ENCODE measurements around the gene KRT86.
"Not testable (repeated sequence)": the region's sequence is repeated elsewhere in the genome, so short reads cannot be mapped to it uniquely, and the experiment has no call there.

The KRT86 gene

GRCh38 chr12:52238916-52239646 is 35.4 kb upstream of the KRT86 start:
- no peak for DNase-seq

DNA sequence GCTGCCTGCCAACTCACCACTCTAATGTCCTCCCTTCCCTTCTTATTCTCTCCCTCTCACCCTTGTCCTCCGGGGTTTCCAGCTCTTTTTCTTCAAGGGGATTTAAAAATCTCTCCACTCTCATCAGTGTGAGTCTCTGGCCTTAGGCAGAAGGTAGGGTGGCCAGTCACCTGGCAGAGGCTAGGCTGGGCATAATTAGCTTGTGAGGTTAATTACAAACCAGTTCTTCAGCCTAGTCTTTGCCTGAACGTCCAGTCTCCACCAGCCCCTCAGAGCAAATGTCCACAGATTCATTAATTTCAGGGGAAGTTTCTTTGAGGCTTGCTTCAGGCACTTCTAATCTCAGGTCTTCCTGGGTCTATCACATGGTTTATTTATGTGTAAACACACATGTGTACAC is 34.7 kb upstream of the KRT86 start:
- no peak for DNase-seq

DNA sequence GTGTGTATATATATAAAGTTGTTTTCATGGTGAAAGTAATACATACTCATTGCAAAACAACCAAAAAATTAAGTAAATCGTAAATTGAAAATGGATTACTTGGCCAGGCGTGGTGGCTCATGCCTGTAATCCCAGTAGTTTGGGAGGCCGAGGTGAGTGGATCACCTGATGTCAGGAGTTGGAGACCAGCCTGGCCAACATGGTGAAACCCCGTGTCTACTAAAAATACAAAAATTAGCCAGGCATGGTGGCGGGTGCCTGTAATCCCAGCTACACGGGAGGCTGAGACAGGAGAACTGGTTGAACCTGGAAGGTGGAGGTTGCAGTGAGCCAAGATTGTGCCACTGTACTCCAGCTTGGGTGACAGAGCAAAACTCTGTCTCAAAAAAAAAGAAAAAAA is 34.2 kb upstream of the KRT86 start:
- not testable (repeated sequence) for DNase-seq

- DNase-seq = no peak
These were observed 33.1 kb upstream of the KRT86 start for GRCh38 chr12:52241205-52241842.

- DNase-seq = no peak
These were observed 31.8 kb upstream of the KRT86 start for GRCh38 chr12:52242442-52243258.

DNA sequence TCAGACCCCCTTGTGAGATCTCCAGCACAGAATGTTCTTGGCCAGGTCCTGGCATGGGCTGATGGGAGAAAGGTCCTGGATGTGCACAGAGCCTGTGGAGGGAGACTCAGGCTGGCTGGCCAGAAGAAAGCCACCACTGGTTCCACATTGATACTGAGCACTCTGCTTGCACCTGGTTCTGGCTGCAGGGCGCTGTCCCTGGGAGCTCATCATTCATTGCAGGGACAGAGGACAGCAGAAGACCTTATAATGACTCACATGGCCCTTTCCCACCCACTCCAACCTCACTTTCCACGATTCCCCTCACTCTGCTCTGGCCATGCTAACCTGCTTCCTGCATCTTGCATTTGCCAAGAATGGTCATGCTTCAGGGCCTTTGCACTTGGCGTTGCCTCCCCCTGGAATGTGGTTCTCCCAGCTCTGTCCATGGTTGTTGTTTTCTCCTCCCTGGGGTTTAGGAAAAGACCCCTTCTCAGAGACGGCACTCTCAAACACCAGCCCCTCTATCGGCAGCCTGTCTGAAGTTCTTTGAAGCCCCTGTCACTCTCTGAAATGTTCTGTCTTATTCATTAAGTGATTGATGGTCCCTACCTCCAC is 31.1 kb upstream of the KRT86 start:
- peak; percentile 82 for DNase-seq

DNA sequence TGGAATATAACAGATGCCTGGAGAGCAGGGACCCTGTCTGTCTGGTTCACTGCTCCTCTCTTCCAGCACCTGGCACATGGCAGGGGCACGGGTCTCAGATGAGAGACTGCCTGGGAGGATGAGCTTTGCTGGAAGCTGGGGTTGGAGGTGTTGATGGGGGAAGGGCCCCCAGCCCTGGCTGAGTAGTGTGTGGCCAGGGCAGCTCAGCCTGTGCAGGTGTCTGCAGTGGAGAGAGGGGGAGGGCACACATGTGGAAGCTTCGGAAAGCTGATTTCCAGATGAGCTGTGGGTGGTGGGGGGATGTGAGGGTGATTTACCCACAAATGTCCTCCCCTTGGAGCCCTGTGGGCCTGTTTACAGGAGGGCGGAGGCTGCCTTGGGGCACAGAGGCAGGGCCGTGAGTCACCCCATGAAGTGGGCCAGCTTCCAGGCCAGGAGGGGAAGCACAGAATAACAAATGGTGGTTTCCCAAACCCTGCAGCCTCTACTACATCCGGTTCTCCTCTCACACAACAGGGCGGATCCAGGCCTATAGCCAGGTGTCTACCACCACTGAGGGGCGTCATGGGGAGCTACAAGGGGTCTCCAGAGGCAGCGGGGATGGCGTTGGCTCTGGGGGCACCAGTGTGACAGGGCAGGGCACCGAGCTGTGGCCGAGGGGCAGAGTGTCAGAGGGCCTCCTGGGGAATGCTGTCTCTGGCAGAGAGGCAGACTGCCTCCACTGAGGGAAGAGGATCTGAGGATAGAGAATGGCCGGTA is 30.4 kb upstream of the KRT86 start:
- DNase-seq = peak; percentile 79

- DNase-seq = no peak
These were observed 29.8 kb upstream of the KRT86 start for GRCh38 chr12:52244615-52244994.

- DNase-seq = no peak
These were observed 29.0 kb upstream of the KRT86 start for GRCh38 chr12:52245259-52245961.

DNA sequence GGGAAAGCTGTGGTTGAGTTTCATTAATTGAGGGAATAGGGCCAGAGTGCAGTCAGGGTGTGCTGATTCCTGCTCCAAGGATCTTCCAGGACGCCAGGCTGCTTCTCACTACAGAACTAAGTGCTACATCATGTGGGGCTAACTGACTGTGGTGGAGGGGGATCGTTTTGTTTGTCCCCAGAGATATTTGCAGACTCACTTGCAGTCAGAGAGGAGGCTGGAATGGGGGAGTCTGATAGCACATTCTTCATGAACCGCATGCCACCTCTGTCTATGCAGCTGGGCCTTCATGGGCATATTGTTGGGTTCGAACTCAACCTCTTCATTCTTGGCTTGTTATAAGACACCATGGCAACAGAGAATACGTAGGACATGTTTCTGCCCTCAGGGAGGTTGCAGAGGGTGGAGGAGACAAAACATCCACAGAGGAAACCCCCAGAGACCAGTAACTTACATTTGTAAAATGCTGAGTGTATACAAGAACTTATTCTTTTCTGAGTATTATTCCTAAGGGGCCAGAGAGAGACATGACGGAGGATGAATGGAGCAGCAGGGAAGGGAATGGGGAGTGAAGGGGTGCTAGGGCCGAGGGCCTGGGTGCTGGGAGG is 28.4 kb upstream of the KRT86 start:
- no peak for DNase-seq

- DNase-seq = peak; percentile 69
These were observed 27.5 kb upstream of the KRT86 start for GRCh38 chr12:52246720-52247621.

DNA sequence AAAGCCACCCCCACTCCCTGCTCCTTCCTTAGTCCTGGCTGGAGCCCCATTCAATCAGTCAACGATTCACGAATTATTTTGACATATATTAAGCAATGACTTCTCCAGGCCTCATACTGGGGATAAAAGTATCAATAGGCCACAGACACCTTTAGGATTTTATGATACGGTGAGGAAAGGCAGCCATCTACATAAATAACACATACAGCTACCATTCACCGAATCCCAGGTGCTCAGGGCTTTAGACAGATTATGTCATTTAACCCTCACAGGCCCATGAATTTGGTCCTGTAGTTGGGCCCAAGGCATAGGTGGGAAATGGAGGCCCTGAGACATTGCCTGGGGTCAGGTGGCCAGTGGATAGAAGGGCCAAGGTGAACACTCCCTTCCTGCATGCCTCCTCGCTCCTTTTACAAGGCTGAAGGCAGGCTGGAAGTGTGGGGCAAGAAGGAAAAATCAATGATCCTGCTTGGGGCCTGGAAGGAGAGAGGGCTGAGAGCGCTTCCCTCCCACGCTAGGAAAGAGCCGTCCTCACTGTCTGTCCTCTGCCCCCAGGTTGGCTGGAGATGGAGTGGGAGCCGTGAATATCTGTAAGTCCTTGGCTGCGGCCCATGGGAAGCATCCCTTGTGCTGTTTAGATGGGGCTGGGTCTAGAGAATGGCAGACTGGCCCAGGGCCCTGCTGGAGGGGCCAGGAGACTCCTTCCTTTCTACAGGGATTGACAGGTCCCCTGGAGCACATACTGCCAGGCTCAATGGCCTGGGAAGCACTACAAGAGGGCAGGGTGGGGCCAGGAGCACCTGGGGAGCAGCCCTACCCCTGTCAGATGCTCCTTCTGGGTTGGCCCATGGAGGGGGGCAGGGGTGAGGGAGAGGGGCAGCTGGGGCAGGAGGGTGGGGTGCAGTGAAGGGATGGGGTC is 26.6 kb upstream of the KRT86 start:
- DNase-seq = no peak

DNA sequence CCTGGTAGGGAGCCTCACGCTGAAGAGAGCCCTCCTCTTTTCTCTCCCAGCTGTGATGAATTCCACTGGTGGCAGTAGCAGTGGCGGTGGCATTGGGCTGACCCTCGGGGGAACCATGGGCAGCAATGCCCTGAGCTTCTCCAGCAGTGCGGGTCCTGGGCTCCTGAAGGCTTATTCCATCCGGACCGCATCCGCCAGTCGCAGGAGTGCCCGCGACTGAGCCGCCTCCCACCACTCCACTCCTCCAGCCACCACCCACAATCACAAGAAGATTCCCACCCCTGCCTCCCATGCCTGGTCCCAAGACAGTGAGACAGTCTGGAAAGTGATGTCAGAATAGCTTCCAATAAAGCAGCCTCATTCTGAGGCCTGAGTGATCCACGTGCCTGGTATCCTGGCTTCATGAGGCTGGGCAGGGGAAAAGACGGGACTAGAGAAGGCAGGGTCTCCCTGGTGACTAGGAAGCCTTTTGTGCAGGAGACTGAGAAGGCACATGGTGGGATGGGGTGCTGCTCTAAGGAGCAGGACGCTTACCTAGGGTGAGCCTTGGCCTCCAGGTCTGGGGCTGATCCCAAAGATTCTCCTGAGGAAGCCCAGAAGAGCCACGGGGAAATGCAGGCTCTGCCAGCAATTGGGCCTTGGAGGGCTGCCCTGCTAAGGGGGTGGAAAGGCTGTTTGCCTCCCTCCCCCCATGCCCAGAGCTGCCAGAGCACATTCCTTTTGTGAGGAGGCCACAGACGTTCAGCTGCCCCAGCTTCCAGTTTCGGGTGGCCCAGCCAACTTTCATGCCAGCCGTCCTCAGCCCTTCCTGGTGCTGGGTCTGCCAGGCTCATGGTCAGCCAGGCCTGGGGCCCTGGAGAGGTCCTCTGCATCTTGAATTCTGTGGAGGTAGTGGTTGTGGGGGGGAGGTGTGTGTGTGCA is 25.6 kb upstream of the KRT86 start:
- DNase-seq = no peak

DNA sequence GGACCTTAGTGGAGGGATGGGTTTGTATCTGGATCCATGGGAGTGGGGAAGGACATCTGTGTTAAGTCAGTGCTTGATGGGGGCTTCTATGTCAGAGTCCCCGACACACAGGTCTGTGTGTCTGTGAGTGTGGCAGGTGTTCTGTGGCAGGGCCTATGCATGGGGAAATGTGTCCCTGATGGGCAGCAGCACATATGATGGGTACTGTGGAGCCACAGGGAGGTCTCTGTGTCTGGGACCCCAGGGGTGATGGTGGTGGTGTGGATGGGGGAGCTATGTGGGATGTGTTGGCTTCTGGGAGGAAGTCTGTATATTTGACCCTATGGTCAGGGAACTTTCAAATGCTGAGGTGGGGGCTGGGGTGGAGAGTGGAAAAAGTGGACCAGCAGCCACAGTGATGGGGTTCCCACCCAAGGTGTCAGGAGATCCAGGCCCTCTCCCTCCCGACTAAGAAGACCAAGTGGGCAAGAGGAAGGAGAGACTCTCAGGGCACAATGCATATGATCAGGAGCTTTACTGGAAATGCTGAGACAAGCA is 24.9 kb upstream of the KRT86 start:
- DNase-seq = no peak

DNA sequence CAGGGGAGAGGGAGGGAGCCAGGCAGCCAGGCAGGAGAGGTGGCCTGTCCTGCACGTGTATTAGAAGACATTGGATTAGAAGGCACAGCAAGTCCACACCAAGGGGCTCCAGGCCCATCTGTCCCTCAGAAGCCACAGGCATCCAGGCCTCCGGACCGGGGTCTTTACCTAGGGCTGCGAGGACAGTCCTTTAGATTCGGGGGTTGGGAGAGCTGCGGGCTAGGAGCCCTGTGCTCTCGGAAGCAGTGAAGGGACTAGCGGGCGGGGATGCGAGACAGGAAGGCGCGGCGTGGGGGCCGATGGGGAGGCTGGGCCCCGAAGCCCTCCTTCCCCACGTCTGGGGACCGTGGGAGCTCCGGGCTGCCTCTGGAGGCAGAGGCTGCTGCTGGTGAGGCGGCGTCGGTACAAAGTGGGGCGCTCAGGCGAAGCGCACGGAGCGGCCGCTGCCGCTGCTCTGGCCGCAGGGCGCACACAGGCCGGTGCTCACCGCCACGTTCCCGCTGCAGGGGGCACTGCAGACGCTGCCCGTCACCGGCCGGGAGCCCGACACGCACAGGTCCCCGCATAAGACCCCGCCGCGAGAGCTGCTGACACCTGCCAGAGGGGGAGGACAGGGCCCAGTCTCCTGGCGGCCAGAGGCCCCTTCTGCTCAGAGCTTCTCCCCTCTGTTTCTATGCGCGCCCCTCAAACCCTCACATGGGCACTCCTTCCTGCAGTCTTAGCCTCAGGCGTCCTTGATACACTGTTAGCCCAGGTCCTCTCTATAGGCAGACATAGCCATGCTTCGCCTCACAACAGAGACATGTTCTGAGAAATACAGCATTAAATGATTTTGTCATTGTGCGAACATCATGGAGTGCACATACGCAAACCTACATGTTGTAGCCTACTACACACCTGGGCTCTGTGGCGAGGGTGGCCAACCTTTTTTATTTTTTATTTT is 24.1 kb upstream of the KRT86 start:
- DNase-seq = no peak

- no peak for DNase-seq
These were observed 22.9 kb upstream of the KRT86 start for GRCh38 chr12:52251367-52252051.

Measured in NCI-H345 (cell line).